H1 (cell line): ENCODE measurements around the gene TLR8. TPM values are rescaled to one million over a fixed set of nuclear protein-coding genes. Genes with fewer than 3 reads are reported as not detected.

Source experiments
- CTCF ChIA-PET: fragments of 300-600 bp; sonication (Branson Sonifier 250); formaldehyde crosslinking; loops from one replicate; lab custom pipeline; 2021; ENCODE audit not compliant: partially characterized antibody; lab: Charles Lee
- POLR2A ChIA-PET: fragments of 300-600 bp; sonication (Branson Sonifier 250); formaldehyde crosslinking; loops from one replicate; lab custom pipeline; 2021; ENCODE audit warnings: inconsistent platforms; ENCODE audit not compliant: partially characterized antibody; lab: Charles Lee
- DNase-seq, 2 experiments: peaks; one replicate each; pipeline versions ENCODE4 v3.0.0 to v3.0.0-alpha.2; 2010 to 2022; ENCODE audit warnings: low spot score in 2 of 2, low read depth in 1 of 2, mixed read lengths in 1 of 2
- FAIRE-seq: peaks from 2 replicates; lab custom pipeline; 2011; peaks lifted over from hg19 to GRCh38; lab: Jason Lieb, UNC
- H2AFZ ChIP-seq: 2 replicates; pipeline ENCODE4 v1.8.1; 2012; ENCODE audit warnings: low read length, inconsistent platforms
- H2AK5ac ChIP-seq: 2 replicates; pipeline ENCODE4 v1.6.1; 2013; ENCODE audit warnings: low read depth, low read length
- H2BK120ac ChIP-seq: replicated peaks from 2 replicates; pipeline ENCODE3; 2013; ENCODE audit warnings: low read depth, low read length, inconsistent platforms
- H2BK12ac ChIP-seq: 2 replicates; pipeline ENCODE4 v1.6.1; 2013; ENCODE audit warnings: low read depth, low read length
- H2BK15ac ChIP-seq: 2 replicates; pipeline ENCODE4 v1.6.1; 2013; ENCODE audit warnings: low read length
- H2BK20ac ChIP-seq: 2 replicates; pipeline ENCODE4 v1.6.1; 2013; ENCODE audit warnings: low read length
- H2BK5ac ChIP-seq: 2 replicates; pipeline ENCODE4 v1.6.1; 2013; ENCODE audit warnings: low read depth, low read length
- H3K14ac ChIP-seq: 2 replicates; pipeline ENCODE4 v1.6.1; 2013; ENCODE audit warnings: inconsistent platforms; ENCODE audit not compliant: insufficient read length
- H3K18ac ChIP-seq: 2 replicates; pipeline ENCODE4 v1.6.1; 2013; ENCODE audit warnings: low read length; ENCODE audit errors: extremely low read depth
- H3K23ac ChIP-seq: 2 replicates; pipeline ENCODE4 v1.6.1; 2013; ENCODE audit warnings: inconsistent platforms; ENCODE audit not compliant: insufficient read length
- H3K23me2 ChIP-seq: 2 replicates; pipeline ENCODE4 v1.6.1; 2013; ENCODE audit warnings: low read depth, low read length
- H3K27ac ChIP-seq: 2 replicates; pipeline ENCODE4 v1.6.1; 2011; ENCODE audit warnings: low read depth, low read length, inconsistent platforms
- H3K27me3 ChIP-seq, 4 experiments: replicated peaks in 1 of 4; 1 replicate in 1 of 4; 2 replicates in 3 of 4; pipeline versions ENCODE4 v1.6.1 to v1.8.1; 2011 to 2013; ENCODE audit warnings: low read length in 3 of 4, mild to moderate bottlenecking in 3 of 4, inconsistent platforms in 2 of 4, mixed read lengths in 2 of 4, moderate library complexity in 1 of 4; ENCODE audit not compliant: control insufficient read depth in 3 of 4, insufficient read depth in 3 of 4; ENCODE audit errors: extremely low read depth in 1 of 4
- H3K36me3 ChIP-seq, 4 experiments: 2 replicates each; pipeline versions ENCODE4 v1.6.1 to v1.8.1; 2011 to 2013; ENCODE audit warnings: mild to moderate bottlenecking in 4 of 4, low read length in 3 of 4, moderate library complexity in 2 of 4, control low read depth in 1 of 4, inconsistent platforms in 1 of 4; ENCODE audit not compliant: insufficient read depth in 4 of 4, control insufficient read depth in 2 of 4
- H3K4ac ChIP-seq: replicated peaks from 2 replicates; pipeline ENCODE3; 2013; ENCODE audit warnings: low read length, low read depth, mixed read lengths, inconsistent platforms; ENCODE audit not compliant: insufficient read length
- H3K4me1 ChIP-seq, 4 experiments: replicated peaks in 1 of 4; 1 replicate in 1 of 4; 2 replicates in 3 of 4; pipeline versions ENCODE4 v1.6.1 to v1.8.1; 2011 to 2013; ENCODE audit warnings: low read length in 3 of 4, inconsistent platforms in 2 of 4, mixed read lengths in 1 of 4; ENCODE audit not compliant: insufficient read depth in 4 of 4, control insufficient read depth in 3 of 4
- H3K4me2 ChIP-seq, 2 experiments: 2 replicates each; pipeline versions ENCODE4 v1.6.1 to v1.8.1; 2011 to 2013; ENCODE audit warnings: low read depth in 2 of 2, low read length in 2 of 2, control low read depth in 1 of 2, inconsistent platforms in 1 of 2, mild to moderate bottlenecking in 1 of 2; ENCODE audit not compliant: insufficient read depth in 1 of 2
- H3K4me3 ChIP-seq, 4 experiments: fragments of 200-600, 300-600 bp in 1 of 4; sonication (generic), shearing (Covaris generic), sonication (Bioruptor Twin) in 1 of 4; 2 replicates each; pipeline versions ENCODE4 v1.5.1 to v1.8.1; 2011 to 2016; ENCODE audit warnings: low read length in 4 of 4, low read depth in 3 of 4, control low read depth in 2 of 4, inconsistent platforms in 2 of 4, mild to moderate bottlenecking in 2 of 4, mixed read lengths in 1 of 4, moderate library complexity in 1 of 4; ENCODE audit not compliant: insufficient read depth in 2 of 4; ENCODE audit errors: extremely low read depth in 1 of 4
- H3K56ac ChIP-seq: replicated peaks from 2 replicates; pipeline ENCODE3; 2013; ENCODE audit warnings: low read depth, mild to moderate bottlenecking, mixed read lengths, low read length, inconsistent platforms; ENCODE audit not compliant: insufficient read length
- H3K79me1 ChIP-seq: 2 replicates; pipeline ENCODE4 v1.6.1; 2013; ENCODE audit warnings: low read depth, low read length, control low read depth
- H3K79me2 ChIP-seq, 2 experiments: 2 replicates each; pipeline versions ENCODE4 v1.6.1 to v1.8.1; 2012 to 2013; ENCODE audit warnings: low read length in 2 of 2, mild to moderate bottlenecking in 2 of 2, inconsistent platforms in 1 of 2; ENCODE audit not compliant: insufficient read depth in 2 of 2, control insufficient read depth in 1 of 2
- H3K9ac ChIP-seq, 4 experiments: replicated peaks in 1 of 4; 1 replicate in 1 of 4; 2 replicates in 3 of 4; pipeline versions ENCODE4 v1.6.1 to v1.8.1; 2011 to 2013; ENCODE audit warnings: low read depth in 3 of 4, low read length in 3 of 4, control low read depth in 2 of 4, mild to moderate bottlenecking in 2 of 4, moderate library complexity in 2 of 4, inconsistent platforms in 1 of 4; ENCODE audit errors: extremely low read depth in 1 of 4
- H3K9me3 ChIP-seq, 2 experiments: 2 replicates each; pipeline versions ENCODE4 v1.6.1 to v1.8.1; 2012 to 2013; ENCODE audit warnings: mild to moderate bottlenecking in 2 of 2, moderate library complexity in 2 of 2, control low read depth in 1 of 2, inconsistent platforms in 1 of 2, low read depth in 1 of 2, low read length in 1 of 2, mixed read lengths in 1 of 2; ENCODE audit not compliant: insufficient read depth in 2 of 2
- H4K20me1 ChIP-seq, 2 experiments: replicated peaks in 1 of 2; 2 replicates each; pipeline versions ENCODE3 to v1.8.1; 2011 to 2013; ENCODE audit warnings: inconsistent platforms in 2 of 2, low read length in 2 of 2, mild to moderate bottlenecking in 1 of 2; ENCODE audit not compliant: insufficient read depth in 2 of 2, control insufficient read depth in 1 of 2
- H4K5ac ChIP-seq: 2 replicates; pipeline ENCODE4 v1.6.1; 2013; ENCODE audit warnings: low read length, low read depth, mixed read lengths, inconsistent platforms; ENCODE audit not compliant: insufficient read length
- H4K8ac ChIP-seq: 2 replicates; pipeline ENCODE4 v1.8.0; 2013; ENCODE audit warnings: mild to moderate bottlenecking, moderate library complexity, low read length, inconsistent platforms; ENCODE audit not compliant: insufficient read depth; ENCODE audit errors: extremely low read depth
- H4K91ac ChIP-seq: replicated peaks from 2 replicates; pipeline ENCODE3; 2013; ENCODE audit warnings: low read length, mixed read lengths, inconsistent platforms; ENCODE audit not compliant: insufficient read length
- BCL11A ChIP-seq, 2 experiments: IDR thresholded peaks; one replicate each; pipeline ENCODE4 v1.6.1; 2011; ENCODE audit warnings: low read depth in 2 of 2, low read length in 2 of 2, mild to moderate bottlenecking in 2 of 2
- CHD1 ChIP-seq: IDR thresholded peaks from 2 replicates; pipeline ENCODE4 v1.6.1; 2012; ENCODE audit warnings: low read depth, low read length, improper control_type of control experiment
- CREB1 ChIP-seq: IDR thresholded peaks from 2 replicates; pipeline ENCODE4 v1.6.1; 2012; ENCODE audit warnings: inconsistent platforms
- E2F6 ChIP-seq: IDR thresholded peaks from 2 replicates; pipeline ENCODE4 v1.6.1; 2012; ENCODE audit warnings: inconsistent platforms
- WGBS, 2 experiments: shearing (Covaris generic) in 1 of 2; methylation state at CpG; one replicate each; pipeline versions ENCODE4 v1.1.6 to v1.1.7; 2013 to 2015; ENCODE audit warnings: low lambda C conversion rate in 2 of 2, mixed read lengths in 2 of 2, inconsistent platforms in 1 of 2, low coverage in 1 of 2, missing lambda C conversion rate in 1 of 2; ENCODE audit not compliant: insufficient replicate concordance in 2 of 2, insufficient coverage in 1 of 2, insufficient read length in 1 of 2; ENCODE audit errors: extremely low coverage in 1 of 2, missing lambda C conversion rate in 1 of 2; 5-methylcytosine and 5-hydroxymethylcytosine counted together
- polyA plus RNA-seq, 7 experiments: library from polyadenylated mRNA; depleted of rRNA in 3 of 7; stranded (reverse) in 5 of 7; unstranded in 2 of 7; fragments of >200 nt in 5 of 7; fragments of 200-250 nt in 2 of 7; gene quantifications; 1 replicate in 5 of 7; 2 replicates in 1 of 7; 4 replicates in 1 of 7; pipeline versions ENCODE4 v1.2.1 to v1.2.3, GENCODE V29; 2011 to 2013; ENCODE audit warnings: missing spikeins in 2 of 7, mixed read lengths in 2 of 7
- total RNA-seq: library from RNA; stranded (reverse); fragmentation: NEBNext Ultra II Directional; extraction: Animal tissue kit (Norgen Biotek cat#: 25700); gene quantifications from 2 replicates; pipeline ENCODE4 v1.2.1, GENCODE V29; 2021
- TF ChIP-seq, protein P1 (sequence below): IDR thresholded peaks from 2 replicates; pipeline ENCODE4 v1.6.1; 2011; ENCODE audit warnings: low read depth, mild to moderate bottlenecking, low read length; ENCODE audit not compliant: insufficient read depth

Gene TLR8
- total and polyA plus RNA-seq, 2 of the 8 experiments (the other 6 are each of a cell fraction or from before 2014, with no cell fraction given) = not detected

GRCh38 chrX:12887141-12887540 is 19.3 kb upstream of the TLR8 start:
- H3K23me2 ChIP-seq = no peaks in the 10 kb centered on the region
- POLR2A ChIA-PET = no interaction called here
- TF ChIP-seq CHD1 = no peak
- no peak for TF ChIP-seq BCL11A (IDR thresholded peaks at IDR 0.05; ENCODE audit: low read depth in 2 of 2, low read length in 2 of 2)
- TF ChIP-seq, protein P1, sequence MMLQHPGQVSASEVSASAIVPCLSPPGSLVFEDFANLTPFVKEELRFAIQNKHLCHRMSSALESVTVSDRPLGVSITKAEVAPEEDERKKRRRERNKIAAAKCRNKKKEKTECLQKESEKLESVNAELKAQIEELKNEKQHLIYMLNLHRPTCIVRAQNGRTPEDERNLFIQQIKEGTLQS = no peak
- no peak for TF ChIP-seq E2F6
- no peak for TF ChIP-seq CREB1
- DNase-seq (no peak), FAIRE-seq (no peak)
- no peak overlapping the region for H3K23ac ChIP-seq
- H3K4me3 ChIP-seq = no peak overlapping the region
- no peak overlapping the region for H4K91ac ChIP-seq
- H3K27me3 ChIP-seq = no peaks in the 10 kb centered on the region
- H2BK12ac ChIP-seq = no peak overlapping the region
- H2BK15ac ChIP-seq = no peak overlapping the region
- H3K4ac ChIP-seq = no peak overlapping the region
- H3K56ac ChIP-seq = no peak overlapping the region
- H4K8ac ChIP-seq = no peak overlapping the region
- H2BK20ac ChIP-seq = no peak overlapping the region
- H2AFZ ChIP-seq = no peak overlapping the region
- no peak overlapping the region for H4K5ac ChIP-seq
- H3K27ac ChIP-seq = no peak overlapping the region
- H2BK120ac ChIP-seq = no peak overlapping the region
- no peaks in the 10 kb centered on the region for H3K79me1 ChIP-seq
- H3K9ac ChIP-seq = no peak overlapping the region
- H3K4me1 ChIP-seq = no peaks in the 10 kb centered on the region
- CTCF ChIA-PET = interaction anchor here (2.0 kb wide), 1 partner anchor 13 kb away, joined by 5 read pairs; no protein-coding TSS in a partner anchor
- H2AK5ac ChIP-seq = no peak overlapping the region
- H2BK5ac ChIP-seq = no peak overlapping the region
- WGBS, 2 experiments = 95% methylated on average over 2 of the region's 2 CpGs; no CpG with 5 or more reads in 1 of the 2 experiments
- no peak overlapping the region for H3K18ac ChIP-seq
- no peaks in the 10 kb centered on the region for H3K9me3 ChIP-seq
- H3K36me3 ChIP-seq = no peaks in the 10 kb centered on the region
- no peak overlapping the region for H3K4me2 ChIP-seq
- H3K79me2 ChIP-seq = no peaks in the 10 kb centered on the region
- no peak overlapping the region for H3K14ac ChIP-seq
- no peaks in the 10 kb centered on the region for H4K20me1 ChIP-seq
